ENCODE data around the gene DZIP1. TPM values are rescaled to one million over a fixed set of nuclear protein-coding genes. Genes with fewer than 3 reads are reported as not detected.

DZIP1 gene
- total RNA-seq, 1 experiment from 2014 or later: 33.6 TPM

- no peaks in the 10 kb centered on the region for H3K27me3 ChIP-seq (ENCODE audit: insufficient read depth, low read length)
- DNase-seq: no peak
Measured at GRCh38 chr13:95607366-95607765, 37.1 kb downstream of the DZIP1 start.

More at GRCh38 chr13:95607366-95607765, 37.1 kb downstream of the DZIP1 start:
- Histone ChIP-seq H3K4ac (ENCODE audit: low read depth, low read length) (no peak overlapping the region), H3K56ac (ENCODE audit: insufficient read length, low read depth, low read length) (no peak overlapping the region), H3K79me2 (ENCODE audit: insufficient read depth, low read length) (no peaks in the 10 kb centered on the region), H3K9me3 (ENCODE audit: control insufficient read depth, low read depth, low read length) (no peaks in the 10 kb centered on the region), H4K5ac (ENCODE audit: insufficient read length, low read depth, low read length) (no peak overlapping the region), H2BK12ac (ENCODE audit: insufficient read length, low read depth, low read length) (no peak overlapping the region), H3K9ac (ENCODE audit: extremely low read depth, insufficient read length, low read length) (no peak overlapping the region), H2AFZ (ENCODE audit: low read length) (no peak overlapping the region), H3K4me2 (ENCODE audit: insufficient read depth, insufficient read length, low read length) (no peak overlapping the region), H4K20me1 (ENCODE audit: control insufficient read depth, insufficient read depth, insufficient read length) (no peaks in the 10 kb centered on the region), H2BK5ac (ENCODE audit: insufficient read length, low read length) (no peak overlapping the region), H2BK15ac (ENCODE audit: low read depth, low read length) (no peak overlapping the region), H3K4me1 (ENCODE audit: insufficient read depth, low read length) (no peaks in the 10 kb centered on the region), H2BK120ac (ENCODE audit: low read depth, low read length, poor library complexity, severe bottlenecking) (no peak overlapping the region), H3K14ac (ENCODE audit: insufficient read depth, low read length) (no peak overlapping the region), H3K79me1 (ENCODE audit: insufficient read depth, low read depth, low read length, poor library complexity, severe bottlenecking) (no peaks in the 10 kb centered on the region), H3K23me2 (ENCODE audit: insufficient read length, low read depth, low read length, poor library complexity, severe bottlenecking) (no peaks in the 10 kb centered on the region), H3T11ph (ENCODE audit: low read length) (no peak overlapping the region), H3K27ac (ENCODE audit: insufficient read length, low read depth, low read length) (no peak overlapping the region), H4K8ac (replicated peaks; ENCODE audit: insufficient read length, low read depth, low read length) (no peak overlapping the region), H2AK5ac (ENCODE audit: insufficient read length, low read length) (no peak overlapping the region), H3K18ac (ENCODE audit: insufficient read length, low read depth, low read length) (no peak overlapping the region), H2BK20ac (ENCODE audit: low read depth, low read length, poor library complexity, severe bottlenecking) (no peak overlapping the region), H4K91ac (ENCODE audit: insufficient read length, low read depth, low read length) (no peak overlapping the region), H3K23ac (ENCODE audit: insufficient read length, low read depth, low read length) (no peak overlapping the region)
- H3K27me3 Mint-ChIP-seq (ENCODE audit: low read depth): no peaks in the 10 kb centered on the region
- WGBS (ENCODE audit: extremely low coverage, insufficient read length, low lambda C conversion rate): no CpG with 5 or more reads among the region's 1 CpG
- H3K9me3 Mint-ChIP-seq: no peaks in the 10 kb centered on the region
- no peaks in the 10 kb centered on the region for H3K4me1 Mint-ChIP-seq
- H3K4me3 Mint-ChIP-seq: no peak overlapping the region
- H3K27ac Mint-ChIP-seq: no peak overlapping the region
- H3K36me3 Mint-ChIP-seq (ENCODE audit: insufficient read depth in 1 of 3, low read depth in 3 of 3): peaks cover 15 to 54% (median 48%) of the 10 kb centered on the region in 3 experiments; a peak in 6 of 7 replicates
- no peak for TF ChIP-seq CTCF (conservative IDR thresholded peaks at IDR 0.05)
